GM12878 (cell line): ENCODE results near the gene ANO4. TPM values are rescaled to one million over a fixed set of nuclear protein-coding genes. Genes with fewer than 3 reads are reported as not detected.

ENCODE experiments used
- ATF7 ChIP-seq: fragments of 450-650 bp; IDR thresholded peaks from 2 replicates; pipeline ENCODE4 v1.6.1; 2016; ENCODE audit warnings: low read depth, mild to moderate bottlenecking
- BCL11A ChIP-seq: IDR thresholded peaks from 2 replicates; pipeline ENCODE4 v1.6.1; 2011; ENCODE audit warnings: low read depth, low read length
- CBFB ChIP-seq: IDR thresholded peaks from 2 replicates; pipeline ENCODE4 v1.6.1; 2016; ENCODE audit warnings: antibody characterized with exemption, low read depth
- DPF2 ChIP-seq: fragments of 450-650 bp; IDR thresholded peaks from 2 replicates; pipeline ENCODE4 v1.6.1; 2017; ENCODE audit warnings: mild to moderate bottlenecking
- EED ChIP-seq: sonication (generic); IDR thresholded peaks from 2 replicates; pipeline ENCODE4 v1.6.1; 2016; ENCODE audit warnings: antibody characterized with exemption, low read depth
- EP300 ChIP-seq, 2 experiments: fragments of 150-350 bp in 1 of 2; IDR thresholded peaks; 2 replicates each; pipeline ENCODE4 v1.6.1; 2011 to 2012; ENCODE audit warnings: low read depth in 2 of 2, low read length in 2 of 2, borderline replicate concordance in 1 of 2, improper control_type of control experiment in 1 of 2, inconsistent platforms in 1 of 2; ENCODE audit not compliant: control insufficient read depth in 1 of 2
- ESRRA ChIP-seq: IDR thresholded peaks from 2 replicates; pipeline ENCODE4 v1.6.1; 2012; ENCODE audit warnings: mild to moderate bottlenecking, low read length, improper control_type of control experiment
- GABPA ChIP-seq: IDR thresholded peaks from 2 replicates; pipeline ENCODE4 v1.6.1; 2014; ENCODE audit warnings: antibody characterized with exemption, low read depth, mild to moderate bottlenecking, inconsistent platforms
- IKZF1 ChIP-seq: fragments of 450-650 bp; conservative IDR thresholded peaks from 2 replicates; pipeline ENCODE4 v1.6.1; 2017; ENCODE audit warnings: antibody characterized with exemption, mild to moderate bottlenecking
- IKZF2 ChIP-seq, 2 experiments: fragments of 450-650 bp; IDR thresholded peaks; 2 replicates each; pipeline ENCODE4 v1.6.1; 2017; ENCODE audit warnings: mild to moderate bottlenecking in 2 of 2, moderate library complexity in 2 of 2
- IRF4 ChIP-seq: IDR thresholded peaks from 2 replicates; pipeline ENCODE4 v1.6.1; 2011; ENCODE audit warnings: low read depth, low read length
- KDM1A ChIP-seq: fragments of 200-600 bp; sonication (generic); IDR thresholded peaks from 2 replicates; pipeline ENCODE4 v1.6.1; 2016; ENCODE audit warnings: borderline replicate concordance
- MTA2 ChIP-seq: fragments of 450-650 bp; IDR thresholded peaks from 2 replicates; pipeline ENCODE4 v1.6.1; 2016; ENCODE audit warnings: low read depth, mild to moderate bottlenecking, moderate library complexity
- NFIC ChIP-seq: IDR thresholded peaks from 2 replicates; pipeline ENCODE4 v1.6.1; 2012; ENCODE audit warnings: low read depth, mild to moderate bottlenecking, inconsistent platforms, low read length, moderate library complexity
- NR2F1 ChIP-seq: fragments of 450-650 bp; conservative IDR thresholded peaks from 2 replicates; pipeline ENCODE4 v1.6.1; 2017; ENCODE audit warnings: mild to moderate bottlenecking
- RUNX3 ChIP-seq: IDR thresholded peaks from 2 replicates; pipeline ENCODE4 v1.6.1; 2012; ENCODE audit warnings: low read length, inconsistent platforms
- SPI1 ChIP-seq: IDR thresholded peaks from 2 replicates; pipeline ENCODE4 v1.6.1; 2011; ENCODE audit warnings: low read depth, mild to moderate bottlenecking, low read length, moderate library complexity, borderline replicate concordance; ENCODE audit not compliant: insufficient read depth
- WRNIP1 ChIP-seq: IDR thresholded peaks from 2 replicates; pipeline ENCODE4 v1.6.1; 2011; ENCODE audit warnings: low read depth, low read length, improper control_type of control experiment, borderline replicate concordance
- polyA plus RNA-seq, 11 experiments: library from polyadenylated mRNA; depleted of rRNA in 4 of 11; unstranded in 6 of 11; stranded (reverse) in 5 of 11; fragments of >200 nt; fragmentation: Nextera tagmentation in 4 of 11; fragmentation: Illumina TruSeq in 1 of 11; extraction: Ambion mirVana in 4 of 11; extraction: Trizol in 1 of 11; gene quantifications; 1 replicate in 1 of 11; 2 replicates in 10 of 11; pipeline versions ENCODE4 v1.2.1 to v1.2.3, GENCODE V29; 2011 to 2016; ENCODE audit warnings: inconsistent platforms in 2 of 11, missing spikeins in 2 of 11, low read depth in 1 of 11
- total RNA-seq, 4 experiments: library from RNA; depleted of rRNA in 3 of 4; stranded (reverse); fragments of >200 nt in 3 of 4; fragmentation: Illumina TruSeq in 1 of 4; extraction: Trizol in 1 of 4; gene quantifications; 2 replicates each; pipeline versions ENCODE4 v1.2.1 to v1.2.3, GENCODE V29; 2013 to 2021
- TF ChIP-seq, protein P1 (sequence below): IDR thresholded peaks from 2 replicates; pipeline ENCODE4 v1.6.1; 2012; ENCODE audit warnings: improper control_type of control experiment, low read depth, low read length; ENCODE audit not compliant: insufficient replicate concordance
- TF ChIP-seq, protein P2 (sequence below): fragments of 450-650 bp; IDR thresholded peaks from 2 replicates; pipeline ENCODE4 v1.6.1; 2017; ENCODE audit warnings: low read depth, mild to moderate bottlenecking, moderate library complexity
- TF ChIP-seq, protein P3 (sequence below): IDR thresholded peaks from 2 replicates; pipeline ENCODE4 v1.6.1; 2011; ENCODE audit warnings: borderline replicate concordance, low read depth, mild to moderate bottlenecking, moderate library complexity, low read length; ENCODE audit not compliant: insufficient read depth, poor library complexity, severe bottlenecking
- TF ChIP-seq, protein P4 (sequence below): IDR thresholded peaks from 2 replicates; pipeline ENCODE4 v1.6.1; 2012; ENCODE audit warnings: low read length, inconsistent platforms

The ANO4 gene
- total and polyA plus RNA-seq, 10 of the 15 experiments (the other 5 are each of a cell fraction or from before 2014, with no cell fraction given), result not detected

DNA sequence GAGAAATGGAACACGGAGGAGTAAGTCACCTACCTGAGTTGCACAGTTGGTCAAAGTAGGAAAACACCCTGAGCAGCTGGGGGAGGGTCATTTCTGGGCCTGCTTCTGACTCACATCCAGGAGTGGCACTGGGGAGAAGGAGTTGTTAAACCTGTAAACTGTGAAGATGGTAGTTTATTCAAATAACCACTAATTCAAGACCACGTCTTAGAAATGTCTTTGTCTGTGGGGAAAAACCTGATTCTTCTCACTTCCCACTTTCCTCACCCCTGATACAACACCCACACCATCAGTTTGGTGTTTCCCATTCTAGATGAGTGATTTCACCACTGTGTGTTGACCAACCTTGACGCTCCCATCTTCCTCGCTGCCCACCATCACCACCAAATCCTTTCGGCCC lies 207.1 kb downstream of the ANO4 start (continued):
- TF ChIP-seq, protein P1, sequence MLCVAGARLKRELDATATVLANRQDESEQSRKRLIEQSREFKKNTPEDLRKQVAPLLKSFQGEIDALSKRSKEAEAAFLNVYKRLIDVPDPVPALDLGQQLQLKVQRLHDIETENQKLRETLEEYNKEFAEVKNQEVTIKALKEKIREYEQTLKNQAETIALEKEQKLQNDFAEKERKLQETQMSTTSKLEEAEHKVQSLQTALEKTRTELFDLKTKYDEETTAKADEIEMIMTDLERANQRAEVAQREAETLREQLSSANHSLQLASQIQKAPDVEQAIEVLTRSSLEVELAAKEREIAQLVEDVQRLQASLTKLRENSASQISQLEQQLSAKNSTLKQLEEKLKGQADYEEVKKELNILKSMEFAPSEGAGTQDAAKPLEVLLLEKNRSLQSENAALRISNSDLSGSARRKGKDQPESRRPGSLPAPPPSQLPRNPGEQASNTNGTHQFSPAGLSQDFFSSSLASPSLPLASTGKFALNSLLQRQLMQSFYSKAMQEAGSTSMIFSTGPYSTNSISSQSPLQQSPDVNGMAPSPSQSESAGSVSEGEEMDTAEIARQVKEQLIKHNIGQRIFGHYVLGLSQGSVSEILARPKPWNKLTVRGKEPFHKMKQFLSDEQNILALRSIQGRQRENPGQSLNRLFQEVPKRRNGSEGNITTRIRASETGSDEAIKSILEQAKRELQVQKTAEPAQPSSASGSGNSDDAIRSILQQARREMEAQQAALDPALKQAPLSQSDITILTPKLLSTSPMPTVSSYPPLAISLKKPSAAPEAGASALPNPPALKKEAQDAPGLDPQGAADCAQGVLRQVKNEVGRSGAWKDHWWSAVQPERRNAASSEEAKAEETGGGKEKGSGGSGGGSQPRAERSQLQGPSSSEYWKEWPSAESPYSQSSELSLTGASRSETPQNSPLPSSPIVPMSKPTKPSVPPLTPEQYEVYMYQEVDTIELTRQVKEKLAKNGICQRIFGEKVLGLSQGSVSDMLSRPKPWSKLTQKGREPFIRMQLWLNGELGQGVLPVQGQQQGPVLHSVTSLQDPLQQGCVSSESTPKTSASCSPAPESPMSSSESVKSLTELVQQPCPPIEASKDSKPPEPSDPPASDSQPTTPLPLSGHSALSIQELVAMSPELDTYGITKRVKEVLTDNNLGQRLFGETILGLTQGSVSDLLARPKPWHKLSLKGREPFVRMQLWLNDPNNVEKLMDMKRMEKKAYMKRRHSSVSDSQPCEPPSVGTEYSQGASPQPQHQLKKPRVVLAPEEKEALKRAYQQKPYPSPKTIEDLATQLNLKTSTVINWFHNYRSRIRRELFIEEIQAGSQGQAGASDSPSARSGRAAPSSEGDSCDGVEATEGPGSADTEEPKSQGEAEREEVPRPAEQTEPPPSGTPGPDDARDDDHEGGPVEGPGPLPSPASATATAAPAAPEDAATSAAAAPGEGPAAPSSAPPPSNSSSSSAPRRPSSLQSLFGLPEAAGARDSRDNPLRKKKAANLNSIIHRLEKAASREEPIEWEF, result no peak
- TF ChIP-seq, protein P2, sequence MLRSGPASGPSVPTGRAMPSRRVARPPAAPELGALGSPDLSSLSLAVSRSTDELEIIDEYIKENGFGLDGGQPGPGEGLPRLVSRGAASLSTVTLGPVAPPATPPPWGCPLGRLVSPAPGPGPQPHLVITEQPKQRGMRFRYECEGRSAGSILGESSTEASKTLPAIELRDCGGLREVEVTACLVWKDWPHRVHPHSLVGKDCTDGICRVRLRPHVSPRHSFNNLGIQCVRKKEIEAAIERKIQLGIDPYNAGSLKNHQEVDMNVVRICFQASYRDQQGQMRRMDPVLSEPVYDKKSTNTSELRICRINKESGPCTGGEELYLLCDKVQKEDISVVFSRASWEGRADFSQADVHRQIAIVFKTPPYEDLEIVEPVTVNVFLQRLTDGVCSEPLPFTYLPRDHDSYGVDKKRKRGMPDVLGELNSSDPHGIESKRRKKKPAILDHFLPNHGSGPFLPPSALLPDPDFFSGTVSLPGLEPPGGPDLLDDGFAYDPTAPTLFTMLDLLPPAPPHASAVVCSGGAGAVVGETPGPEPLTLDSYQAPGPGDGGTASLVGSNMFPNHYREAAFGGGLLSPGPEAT, result peak; percentile 57
- peak; percentile 25; the same call in 1 of the 2 replicates for TF ChIP-seq NR2F1
- TF ChIP-seq EED, result peak; percentile 82
- TF ChIP-seq BCL11A, result peak; percentile 67
- TF ChIP-seq ESRRA, result no peak
- TF ChIP-seq IKZF1, result peak; percentile 75
- peak; percentile 57 for TF ChIP-seq MTA2
- TF ChIP-seq, protein P3, sequence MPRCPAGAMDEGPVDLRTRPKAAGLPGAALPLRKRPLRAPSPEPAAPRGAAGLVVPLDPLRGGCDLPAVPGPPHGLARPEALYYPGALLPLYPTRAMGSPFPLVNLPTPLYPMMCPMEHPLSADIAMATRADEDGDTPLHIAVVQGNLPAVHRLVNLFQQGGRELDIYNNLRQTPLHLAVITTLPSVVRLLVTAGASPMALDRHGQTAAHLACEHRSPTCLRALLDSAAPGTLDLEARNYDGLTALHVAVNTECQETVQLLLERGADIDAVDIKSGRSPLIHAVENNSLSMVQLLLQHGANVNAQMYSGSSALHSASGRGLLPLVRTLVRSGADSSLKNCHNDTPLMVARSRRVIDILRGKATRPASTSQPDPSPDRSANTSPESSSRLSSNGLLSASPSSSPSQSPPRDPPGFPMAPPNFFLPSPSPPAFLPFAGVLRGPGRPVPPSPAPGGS, result peak; percentile 42
- TF ChIP-seq WRNIP1, result no peak
- TF ChIP-seq IKZF2 (IDR thresholded peaks at IDR 0.05), result peak; percentile 87 to 89
- TF ChIP-seq IRF4, result peak; percentile 91
- TF ChIP-seq EP300 (IDR thresholded peaks at IDR 0.05; ENCODE audit: borderline replicate concordance in 1 of 2, control insufficient read depth in 1 of 2, low read depth in 2 of 2, low read length in 2 of 2), result peak in 1 of 2 experiments; percentile 54; a peak in 2 of 4 replicates
- TF ChIP-seq, protein P4, sequence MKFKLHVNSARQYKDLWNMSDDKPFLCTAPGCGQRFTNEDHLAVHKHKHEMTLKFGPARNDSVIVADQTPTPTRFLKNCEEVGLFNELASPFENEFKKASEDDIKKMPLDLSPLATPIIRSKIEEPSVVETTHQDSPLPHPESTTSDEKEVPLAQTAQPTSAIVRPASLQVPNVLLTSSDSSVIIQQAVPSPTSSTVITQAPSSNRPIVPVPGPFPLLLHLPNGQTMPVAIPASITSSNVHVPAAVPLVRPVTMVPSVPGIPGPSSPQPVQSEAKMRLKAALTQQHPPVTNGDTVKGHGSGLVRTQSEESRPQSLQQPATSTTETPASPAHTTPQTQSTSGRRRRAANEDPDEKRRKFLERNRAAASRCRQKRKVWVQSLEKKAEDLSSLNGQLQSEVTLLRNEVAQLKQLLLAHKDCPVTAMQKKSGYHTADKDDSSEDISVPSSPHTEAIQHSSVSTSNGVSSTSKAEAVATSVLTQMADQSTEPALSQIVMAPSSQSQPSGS, result peak; percentile 70
- peak; percentile 92 for TF ChIP-seq SPI1
- peak; percentile 93 for TF ChIP-seq RUNX3
- TF ChIP-seq ATF7, result no peak; the same call in 1 of the 2 replicates
- TF ChIP-seq NFIC, result peak; percentile 74
- 0 out of 2 replicates have a peak, but pooled peaks have one; percentile 16 for TF ChIP-seq GABPA
- no peak for TF ChIP-seq KDM1A
- no peak for TF ChIP-seq CBFB
- TF ChIP-seq DPF2, result peak; percentile 70; the same call in 1 of the 2 replicates
